GM23338 (cell line): Measurements from ENCODE around the gene HOXA11. TPM values are rescaled to one million over a fixed set of nuclear protein-coding genes. Genes with fewer than 3 reads are reported as not detected.

ENCODE experiments used
- ATAC-seq: fragments of 200-7000 bp; cut with Tn5 transposase; 3 replicates; pipeline ENCODE4 v1.9.1; 2020
- DNase-seq: peaks from one replicate; pipeline ENCODE4 v3.0.0-alpha.2; 2015; ENCODE audit warnings: low spot score
- H2AFZ ChIP-seq: fragments of 200-600 bp; sonication (generic); 2 replicates; pipeline ENCODE4 v1.8.0; 2016; ENCODE audit warnings: antibody characterized with exemption, mild to moderate bottlenecking, moderate library complexity
- H3F3A ChIP-seq: fragments of 200-600 bp; sonication (generic); replicated peaks from 2 replicates; pipeline ENCODE4 v1.8.0; 2017; ENCODE audit warnings: antibody characterized with exemption, mixed run types, low read depth
- H3K27ac ChIP-seq: fragments of 200-600 bp; sonication (generic); 2 replicates; pipeline ENCODE4 v1.6.1; 2016; ENCODE audit warnings: low read depth
- H3K27me3 ChIP-seq: fragments of 200-600 bp; sonication (generic); 2 replicates; pipeline ENCODE4 v1.8.0; 2016; ENCODE audit warnings: mild to moderate bottlenecking, mixed run types, moderate library complexity; ENCODE audit not compliant: insufficient read depth
- H3K36me3 ChIP-seq: fragments of 200-600 bp; sonication (generic); 2 replicates; pipeline ENCODE4 v1.8.0; 2016; ENCODE audit warnings: mild to moderate bottlenecking; ENCODE audit not compliant: insufficient read depth
- H3K4me1 ChIP-seq: fragments of 200-600 bp; sonication (generic); 2 replicates; pipeline ENCODE4 v1.8.0; 2016; ENCODE audit warnings: mild to moderate bottlenecking, moderate library complexity; ENCODE audit not compliant: insufficient read depth
- H3K4me2 ChIP-seq: fragments of 200-600 bp; sonication (generic); 2 replicates; pipeline ENCODE4 v1.7.1; 2017; ENCODE audit warnings: mixed run types
- H3K4me3 ChIP-seq: fragments of 200-600 bp; sonication (generic); 2 replicates; pipeline ENCODE4 v1.6.1; 2016; ENCODE audit warnings: mixed run types
- H3K79me2 ChIP-seq: fragments of 200-600 bp; sonication (generic); replicated peaks from 2 replicates; pipeline ENCODE4 v1.8.0; 2017; ENCODE audit warnings: mild to moderate bottlenecking; ENCODE audit not compliant: insufficient read depth
- H3K9me2 ChIP-seq: fragments of 200-600 bp; sonication (generic); 2 replicates; pipeline ENCODE4 v1.8.0; 2017; ENCODE audit not compliant: insufficient read depth
- H4K20me1 ChIP-seq: fragments of 200-600 bp; sonication (generic); replicated peaks from 2 replicates; pipeline ENCODE4 v1.8.0; 2017; ENCODE audit warnings: mild to moderate bottlenecking; ENCODE audit not compliant: insufficient read depth
- H3K27ac Mint-ChIP-seq: 2 replicates; pipeline ENCODE4 v1.8.0; 2020; ENCODE audit warnings: inconsistent platforms, mild to moderate bottlenecking, moderate library complexity, mixed read lengths
- H3K27me3 Mint-ChIP-seq: 3 replicates; pipeline ENCODE4 v1.8.0; 2022; ENCODE audit warnings: low read depth, mild to moderate bottlenecking, moderate library complexity, mixed read lengths, inconsistent platforms; ENCODE audit not compliant: insufficient read depth, poor library complexity
- H3K36me3 Mint-ChIP-seq: 3 replicates; pipeline ENCODE4 v1.8.0; 2021; ENCODE audit warnings: low read depth, mild to moderate bottlenecking, inconsistent platforms, moderate library complexity, mixed read lengths
- H3K4me1 Mint-ChIP-seq: 3 replicates; pipeline ENCODE4 v1.8.0; 2020; ENCODE audit warnings: mild to moderate bottlenecking, inconsistent platforms, mixed read lengths
- H3K4me3 Mint-ChIP-seq: 3 replicates; pipeline ENCODE4 v1.8.0; 2021; ENCODE audit warnings: moderate library complexity, mild to moderate bottlenecking, inconsistent platforms, mixed read lengths
- H3K9me3 Mint-ChIP-seq: 3 replicates; pipeline ENCODE4 v1.8.0; 2020; ENCODE audit warnings: moderate library complexity, mild to moderate bottlenecking, inconsistent platforms, mixed read lengths
- EZH2 ChIP-seq: fragments of 200-600 bp; sonication (generic); IDR thresholded peaks from one replicate; pipeline ENCODE4 v1.8.0; 2017; ENCODE audit warnings: antibody characterized with exemption, mild to moderate bottlenecking, low read depth; ENCODE audit not compliant: unreplicated experiment
- EZH2phosphoT487 ChIP-seq: fragments of 200-600 bp; sonication (generic); IDR thresholded peaks from one replicate; pipeline ENCODE4 v1.8.1; 2018; ENCODE audit warnings: antibody characterized with exemption; ENCODE audit not compliant: unreplicated experiment
- POLR2AphosphoS5 ChIP-seq: IDR thresholded peaks from 2 replicates; pipeline ENCODE4 v1.6.1; 2016; ENCODE audit warnings: antibody characterized with exemption, low read depth
- ZNF462 ChIP-seq: fragments of 250-450 bp; sonication (Bioruptor Pico); IDR thresholded peaks from 2 replicates; pipeline ENCODE4 v1.5.0; 2020; ENCODE audit warnings: mild to moderate bottlenecking, moderate library complexity
- polyA plus RNA-seq: library from polyadenylated mRNA; unstranded; fragments of >200 nt; fragmentation: Nextera tagmentation; extraction: Ambion mirVana; gene quantifications from 2 replicates; pipeline ENCODE4 v1.2.1, GENCODE V29; 2016
- total RNA-seq: library from RNA; depleted of rRNA; stranded (reverse); fragments of >200 nt; shearing (Covaris generic); gene quantifications from 2 replicates; pipeline ENCODE4 v1.2.3, GENCODE V29; 2014

Gene HOXA11
- total and polyA plus RNA-seq, 2 experiments from 2014 or later: not detected

DNA sequence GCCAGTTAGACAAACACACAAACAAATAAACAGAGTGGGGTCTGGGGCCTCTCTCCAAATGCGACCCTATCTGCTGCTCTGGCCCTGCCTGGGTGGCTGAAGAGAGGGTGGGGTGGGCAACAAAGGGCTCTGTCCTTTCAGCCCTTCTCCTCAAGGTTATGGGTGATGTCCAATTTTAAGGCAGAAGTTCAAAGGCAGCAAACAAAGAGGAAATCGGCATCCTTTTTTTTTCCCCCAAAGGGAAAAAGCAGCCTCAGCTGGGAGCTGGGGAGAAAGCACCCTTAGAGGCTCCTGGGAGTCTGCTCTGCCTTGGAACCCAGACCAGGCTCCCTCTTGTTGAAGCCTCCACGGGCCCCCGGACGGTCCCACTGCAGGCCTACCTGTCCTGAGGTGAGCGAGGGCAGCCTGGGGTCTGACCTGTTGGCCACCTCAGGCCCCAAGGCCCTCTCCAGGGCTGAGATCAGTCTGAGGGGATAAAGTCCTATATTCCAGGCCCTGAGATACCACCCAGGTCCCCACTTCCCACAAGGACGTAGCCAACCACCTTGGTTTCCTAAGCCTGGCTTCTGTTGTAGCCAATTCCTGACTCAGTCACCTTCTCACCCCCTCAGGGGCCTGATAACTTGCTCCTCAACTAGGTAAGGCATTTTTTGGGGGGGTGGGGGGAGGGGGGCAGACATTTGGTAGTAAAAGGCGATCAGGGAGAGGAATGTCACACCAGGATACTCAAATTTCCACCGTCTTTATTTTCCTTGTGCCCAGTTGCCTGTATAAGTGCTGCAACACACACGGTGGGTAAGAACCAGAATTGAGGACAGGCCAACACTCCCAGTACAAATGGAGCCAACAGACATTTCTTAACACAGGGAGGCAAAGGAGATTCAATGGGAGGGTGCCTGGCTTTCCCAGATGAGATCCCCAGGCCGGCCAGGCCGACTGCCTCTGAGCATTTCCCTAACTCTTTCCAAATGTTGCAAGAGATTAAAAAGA, 4.3 kb downstream of the HOXA11 start:
- H2AFZ ChIP-seq: no peak overlapping the region
- peaks cover 26% of the 10 kb centered on the region for H3K4me1 Mint-ChIP-seq
- DNase-seq: no peak

More for the DNA sequence above, 4.3 kb downstream of the HOXA11 start:
- H3K27ac Mint-ChIP-seq: no peak overlapping the region
- H3K27me3 Mint-ChIP-seq: peaks cover 100% of the 10 kb centered on the region
- no peak overlapping the region for H3K4me2 ChIP-seq
- no peaks in the 10 kb centered on the region for H3K9me2 ChIP-seq
- H3K9me3 Mint-ChIP-seq: peaks cover 7% of the 10 kb centered on the region; the same call in 2 of the 3 replicates
- H3F3A ChIP-seq: peaks cover 37% of the 10 kb centered on the region
- H3K4me3 ChIP-seq: no peak overlapping the region
- TF ChIP-seq EZH2 (peak; percentile 30), EZH2phosphoT487 (peak; percentile 61), ZNF462 (CRISPR knock-in tag) (no peak), POLR2AphosphoS5 (no peak)
- peaks cover 100% of the 10 kb centered on the region for H3K27me3 ChIP-seq
- no peak overlapping the region for H3K27ac ChIP-seq
- H4K20me1 ChIP-seq: peaks cover 61% of the 10 kb centered on the region
- peaks cover 41% of the 10 kb centered on the region for H3K4me1 ChIP-seq
- no peaks in the 10 kb centered on the region for H3K36me3 Mint-ChIP-seq
- H3K36me3 ChIP-seq: no peaks in the 10 kb centered on the region
- no peaks in the 10 kb centered on the region for H3K79me2 ChIP-seq
- H3K4me3 Mint-ChIP-seq: no peak overlapping the region
- no peak for ATAC-seq
